Caco-2 (cell line): ENCODE measurements around the gene ANTKMT. TPM values are rescaled to one million over a fixed set of nuclear protein-coding genes. Genes with fewer than 3 reads are reported as not detected.

Experiments used
- BruUV-seq: library from RNA; stranded (reverse); fragments of 400-500 nt; replicated peaks from 2 replicates; lab custom pipeline; 2021; lab: Mats Ljungman, UMichigan
- CTCF ChIA-PET: fragments of 300-600 bp; sonication (Branson Sonifier 250); formaldehyde crosslinking; loops from one replicate; lab custom pipeline; 2022; ENCODE audit warnings: antibody characterized with exemption; lab: Charles Lee
- POLR2A ChIA-PET: fragments of 300-600 bp; sonication (Branson Sonifier 250); formaldehyde crosslinking; loops from one replicate; lab custom pipeline; 2022; ENCODE audit warnings: antibody characterized with exemption; lab: Charles Lee
- DNase-seq, 2 experiments: peaks; one replicate each; pipeline versions ENCODE4 v3.0.0 to v3.0.0-alpha.2; 2020 to 2022
- H3K27me3 ChIP-seq: replicated peaks from 2 replicates; pipeline ENCODE4 v1.6.0; 2011; ENCODE audit warnings: low read length; ENCODE audit not compliant: control insufficient read depth, insufficient read depth
- H3K36me3 ChIP-seq: 2 replicates; pipeline ENCODE4 v1.5.1; 2011; ENCODE audit warnings: low read length; ENCODE audit not compliant: control insufficient read depth, insufficient read depth
- H3K4me1 ChIP-seq: fragments of 250-450 bp; sonication (Bioruptor Pico); 2 replicates; pipeline ENCODE4 v1.5.1; 2020; ENCODE audit warnings: mild to moderate bottlenecking
- H3K4me3 ChIP-seq: 2 replicates; pipeline ENCODE4 v1.5.1; 2011; ENCODE audit warnings: low read depth, mild to moderate bottlenecking, control low read depth, low read length
- H3K9me3 ChIP-seq: fragments of 250-450 bp; sonication (Bioruptor Pico); 2 replicates; pipeline ENCODE4 v1.5.1; 2020; ENCODE audit warnings: mild to moderate bottlenecking, moderate library complexity
- H3K27ac Mint-ChIP-seq: one replicate; pipeline ENCODE4 v1.8.0; 2022; ENCODE audit warnings: mixed read lengths; ENCODE audit not compliant: unreplicated experiment
- H3K27me3 Mint-ChIP-seq: one replicate; pipeline ENCODE4 v1.8.0; 2022; ENCODE audit warnings: mixed read lengths; ENCODE audit not compliant: insufficient read depth, unreplicated experiment
- H3K36me3 Mint-ChIP-seq: one replicate; pipeline ENCODE4 v1.8.0; 2022; ENCODE audit warnings: mild to moderate bottlenecking, mixed read lengths; ENCODE audit not compliant: insufficient read depth, unreplicated experiment
- H3K4me1 Mint-ChIP-seq: one replicate; pipeline ENCODE4 v1.8.0; 2022; ENCODE audit warnings: low read depth, mixed read lengths; ENCODE audit not compliant: unreplicated experiment
- H3K4me3 Mint-ChIP-seq: one replicate; pipeline ENCODE4 v1.8.0; 2022; ENCODE audit warnings: mild to moderate bottlenecking, moderate library complexity, mixed read lengths; ENCODE audit not compliant: unreplicated experiment
- H3K9me3 Mint-ChIP-seq: one replicate; pipeline ENCODE4 v1.8.0; 2022; ENCODE audit warnings: mixed read lengths; ENCODE audit not compliant: unreplicated experiment
- CTCF ChIP-seq, 2 experiments: fragments of 200-600 bp in 1 of 2; IDR thresholded peaks; 1 replicate in 1 of 2; 2 replicates in 1 of 2; pipeline versions ENCODE4 v1.5.1 to v1.8.0; 2011 to 2022; ENCODE audit warnings: antibody characterized with exemption in 1 of 2, control low read depth in 1 of 2, inconsistent platforms in 1 of 2, low read depth in 1 of 2, low read length in 1 of 2, mild to moderate bottlenecking in 1 of 2, moderate library complexity in 1 of 2; ENCODE audit not compliant: insufficient read depth in 1 of 2, severe bottlenecking in 1 of 2, unreplicated experiment in 1 of 2
- intact Hi-C: fragments of 100-400 bp; cut with micrococcal nuclease; formaldehyde crosslinking; loops from one replicate; pipeline ENCODE4 v1.10.0; 2022; ENCODE audit not compliant: unreplicated experiment
- total RNA-seq: library from RNA; stranded (reverse); gene quantifications from 2 replicates; pipeline ENCODE4 v1.2.3, GENCODE V29; 2022

ANTKMT gene
- total RNA-seq, 1 experiment from 2014 or later = 42.6 TPM

- Mint-ChIP-seq H3K27ac (no peak overlapping the region), H3K27me3 (no peaks in the 10 kb centered on the region), H3K4me3 (no peak overlapping the region), H3K36me3 (no peaks in the 10 kb centered on the region), H3K4me1 (no peaks in the 10 kb centered on the region), H3K9me3 (no peaks in the 10 kb centered on the region)
- no peak overlapping the region for H3K4me3 ChIP-seq
- intact Hi-C loops = no loop called here
- DNase-seq = no peak
- POLR2A ChIA-PET = no interaction called here
- no peak for TF ChIP-seq CTCF (IDR thresholded peaks at IDR 0.05; ENCODE audit: insufficient read depth in 1 of 2, low read depth in 1 of 2, low read length in 1 of 2, severe bottlenecking in 1 of 2, unreplicated experiment in 1 of 2)
- H3K9me3 ChIP-seq = no peaks in the 10 kb centered on the region
- no peaks in the 10 kb centered on the region for H3K36me3 ChIP-seq
- CTCF ChIA-PET = no interaction called here
- no TSS peak for BruUV-seq
- peaks cover 27% of the 10 kb centered on the region for H3K4me1 ChIP-seq
- H3K27me3 ChIP-seq = no peaks in the 10 kb centered on the region
Observed at GRCh38 chr16:764184-764750, 43.3 kb downstream of the ANTKMT start.

GRCh38 chr16:764848-765487 is 44.0 kb downstream of the ANTKMT start:
- intact Hi-C loops = no loop called here
- POLR2A ChIA-PET = no interaction called here
- no peak overlapping the region for H3K27ac Mint-ChIP-seq
- no peaks in the 10 kb centered on the region for H3K27me3 Mint-ChIP-seq
- CTCF ChIA-PET = no interaction called here
- H3K4me3 ChIP-seq = no peak overlapping the region
- H3K36me3 ChIP-seq = no peaks in the 10 kb centered on the region
- no peaks in the 10 kb centered on the region for H3K9me3 ChIP-seq
- no peaks in the 10 kb centered on the region for H3K36me3 Mint-ChIP-seq
- peaks cover 21% of the 10 kb centered on the region for H3K4me1 ChIP-seq
- H3K4me3 Mint-ChIP-seq = no peak overlapping the region
- H3K9me3 Mint-ChIP-seq = no peaks in the 10 kb centered on the region
- BruUV-seq = no TSS peak
- DNase-seq = no peak
- TF ChIP-seq CTCF (IDR thresholded peaks at IDR 0.05; ENCODE audit: insufficient read depth in 1 of 2, low read depth in 1 of 2, low read length in 1 of 2, severe bottlenecking in 1 of 2, unreplicated experiment in 1 of 2) = no peak
- H3K27me3 ChIP-seq = no peaks in the 10 kb centered on the region
- no peaks in the 10 kb centered on the region for H3K4me1 Mint-ChIP-seq

- Histone ChIP-seq H3K4me3 (no peak overlapping the region), H3K4me1 (peaks cover 18% of the 10 kb centered on the region), H3K27me3 (no peaks in the 10 kb centered on the region), H3K9me3 (no peaks in the 10 kb centered on the region), H3K36me3 (no peaks in the 10 kb centered on the region)
- ChIA-PET CTCF (no interaction called here), POLR2A (no interaction called here)
- BruUV-seq = no TSS peak
- Mint-ChIP-seq H3K4me1 (no peaks in the 10 kb centered on the region), H3K27me3 (no peaks in the 10 kb centered on the region), H3K4me3 (no peak overlapping the region), H3K36me3 (no peaks in the 10 kb centered on the region), H3K27ac (no peak overlapping the region), H3K9me3 (no peaks in the 10 kb centered on the region)
- intact Hi-C loops = no loop called here
- no peak for DNase-seq
- TF ChIP-seq CTCF (IDR thresholded peaks at IDR 0.05; ENCODE audit: insufficient read depth in 1 of 2, low read depth in 1 of 2, low read length in 1 of 2, severe bottlenecking in 1 of 2, unreplicated experiment in 1 of 2) = no peak
Observed at GRCh38 chr16:765488-765865, 44.5 kb downstream of the ANTKMT start.
